Measurements from ENCODE around the gene MYOD1.

GRCh38 chr11:17769218-17769617, 49.8 kb downstream of the MYOD1 start:
- TF ChIP-seq CTCF (IDR thresholded peaks at IDR 0.05; ENCODE audit: low read length) (no peak), EZH2phosphoT487 (IDR thresholded peaks at IDR 0.05; ENCODE audit: low read length) (no peak)
